Occipital lobe (tissue), 2 donors: Measurements from ENCODE around the gene DOK4. TPM values are rescaled to one million over a fixed set of nuclear protein-coding genes. Genes with fewer than 3 reads are reported as not detected.
"Not testable (repeated sequence)": the region's sequence is repeated elsewhere in the genome, so short reads cannot be mapped to it uniquely, and the experiment has no call there.

Experiments
- DNase-seq: peaks from one replicate; lab custom pipeline; 2025; lab: John Stamatoyannopoulos, UW
- total RNA-seq: library from RNA; depleted of rRNA; stranded (reverse); fragments of >200 nt; gene quantifications from one replicate; pipeline ENCODE4 v1.2.3, GENCODE V29; 2014

Gene DOK4
- total RNA-seq, 1 donor from 2014 or later: 65.0 TPM

DNA sequence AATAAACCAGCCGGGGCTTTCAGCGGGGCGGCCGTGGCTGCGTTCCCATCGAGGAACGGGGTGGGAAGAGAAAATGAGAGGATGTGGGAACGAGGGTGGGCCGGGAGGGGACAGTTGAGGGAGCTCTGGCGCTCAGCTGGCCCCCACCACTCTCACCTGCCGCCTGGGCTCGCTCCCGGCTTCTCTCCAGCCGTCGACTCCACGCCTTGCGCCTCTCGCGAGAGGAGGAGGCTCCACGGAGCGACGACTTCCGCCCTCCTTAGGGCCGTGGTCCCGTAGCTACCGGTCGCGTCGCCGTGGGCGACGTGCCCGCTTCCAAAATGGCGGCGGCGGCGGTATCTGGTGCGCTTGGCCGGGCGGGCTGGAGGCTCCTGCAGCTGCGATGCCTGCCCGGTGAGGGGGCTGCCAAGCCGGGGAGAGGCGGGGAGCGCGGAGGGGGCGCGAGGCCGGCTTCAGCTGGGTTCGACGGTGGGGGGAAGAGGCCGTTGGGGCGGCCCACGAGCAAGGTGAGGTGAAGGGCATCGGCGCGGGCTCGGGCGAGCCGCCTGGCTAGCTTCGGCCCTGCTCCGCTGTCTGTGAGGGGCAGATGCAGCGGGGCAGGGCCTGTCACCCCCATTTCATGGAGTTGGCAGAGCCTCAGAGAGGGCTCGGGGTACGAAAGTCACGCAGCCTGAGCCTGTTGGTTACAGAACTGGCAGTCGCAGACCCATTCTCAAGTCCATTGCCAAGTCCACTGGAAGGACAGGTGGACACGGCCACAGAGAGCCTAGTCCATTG, 38.9 kb downstream of the DOK4 start, which contains the start of the genes CIAPIN1 and COQ9:
Gene CIAPIN1 (minus strand): TSS at position 200 of the 777 bp plus-strand sequence. CDS start 6,457 bp downstream, outside the sequence.
Gene COQ9 (plus strand): TSS at position 294 of the 777 bp plus-strand sequence. CDS start 27 bp downstream, at position 321.
- DNase-seq: peak; percentile 86

DNA sequence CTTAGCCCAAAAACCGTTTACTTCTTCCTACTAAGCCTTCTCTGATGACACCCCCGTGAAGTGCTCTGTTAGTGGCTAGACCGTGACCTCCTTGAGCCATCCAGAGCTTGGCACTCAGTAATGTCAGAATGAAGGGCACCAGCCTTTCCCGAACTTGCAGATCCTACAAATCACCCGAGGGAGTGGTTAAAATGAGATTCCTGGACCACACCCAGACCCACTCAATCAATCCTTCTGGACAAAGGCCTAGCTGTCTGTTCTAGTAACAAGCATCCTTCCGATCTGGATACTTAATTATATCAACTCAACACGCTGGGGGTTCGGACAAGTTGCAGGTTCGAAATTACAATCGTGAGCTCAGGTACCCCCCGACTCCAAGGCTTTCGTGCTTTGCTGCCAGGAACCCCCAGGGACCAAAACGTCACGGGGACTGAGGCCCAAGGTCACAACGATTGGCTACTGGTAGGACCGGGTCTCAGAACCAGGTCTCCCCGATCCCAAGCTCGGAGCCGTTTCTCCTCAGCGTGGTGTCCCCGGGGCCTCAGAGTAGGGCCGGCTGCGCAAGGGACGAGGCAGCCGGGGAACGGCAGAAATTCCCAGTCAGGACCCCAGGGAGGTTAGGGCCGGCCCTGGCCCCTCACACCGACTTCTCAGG, 39.6 kb downstream of the DOK4 start:
- DNase-seq: no peak

DNA sequence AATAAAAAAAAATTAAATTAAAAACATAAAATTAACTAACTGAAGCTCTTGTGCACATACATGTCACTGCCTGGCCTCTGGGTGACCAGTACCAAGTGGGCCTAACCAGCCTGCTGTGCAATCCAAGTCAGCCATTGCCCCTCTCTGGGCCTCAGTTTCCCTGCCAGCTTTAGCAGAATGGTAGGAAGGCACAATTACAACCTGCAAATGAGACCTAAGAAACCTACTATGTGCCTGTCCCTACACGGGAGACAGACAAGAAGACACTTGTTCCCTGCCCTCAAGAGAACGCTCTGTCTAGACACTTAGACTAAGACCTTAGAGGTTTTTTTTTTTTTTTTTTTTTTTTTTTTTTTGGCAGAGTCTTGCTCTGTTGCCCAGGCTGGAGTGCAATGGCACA, 40.8 kb downstream of the DOK4 start:
- no peak for DNase-seq

DNA sequence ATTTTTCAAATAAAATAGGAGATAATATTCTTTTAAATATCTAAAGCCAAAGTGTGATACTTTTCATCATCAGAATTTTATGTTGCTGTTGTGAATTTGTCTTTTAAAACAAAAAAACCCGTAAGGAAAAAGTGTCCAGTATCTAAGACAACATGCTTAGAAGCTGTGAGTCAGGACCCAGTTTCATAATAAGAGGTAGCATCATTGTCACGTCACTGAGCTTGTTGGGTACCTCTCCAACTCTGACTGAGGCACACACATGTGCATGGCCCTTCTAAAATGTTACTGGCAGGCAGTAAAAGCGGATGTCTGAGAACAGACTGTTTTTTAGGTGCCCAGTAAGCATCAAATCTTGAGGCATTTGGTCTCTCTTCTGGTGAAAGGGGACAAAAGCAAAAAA, 41.6 kb downstream of the DOK4 start:
- no peak for DNase-seq

DNA sequence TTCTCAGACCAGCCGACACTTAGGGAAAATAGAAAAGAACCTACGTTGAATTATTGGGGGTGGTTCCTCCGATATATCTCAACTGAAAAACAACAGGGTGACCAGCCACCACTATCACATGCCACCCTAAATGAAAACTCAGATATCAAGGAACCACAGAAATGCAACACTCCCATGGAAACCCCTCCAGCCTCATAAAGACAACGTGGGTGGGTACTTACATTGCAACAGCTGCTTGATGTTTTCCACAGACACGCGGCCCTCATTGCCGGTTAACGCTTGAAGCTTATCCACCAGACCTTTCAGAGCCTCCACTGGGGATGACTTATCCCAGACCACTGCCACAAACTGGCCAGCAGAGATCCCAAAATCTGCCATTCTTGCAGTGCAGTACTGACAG, 45.7 kb downstream of the DOK4 start:
- DNase-seq: not testable (repeated sequence)

DNA sequence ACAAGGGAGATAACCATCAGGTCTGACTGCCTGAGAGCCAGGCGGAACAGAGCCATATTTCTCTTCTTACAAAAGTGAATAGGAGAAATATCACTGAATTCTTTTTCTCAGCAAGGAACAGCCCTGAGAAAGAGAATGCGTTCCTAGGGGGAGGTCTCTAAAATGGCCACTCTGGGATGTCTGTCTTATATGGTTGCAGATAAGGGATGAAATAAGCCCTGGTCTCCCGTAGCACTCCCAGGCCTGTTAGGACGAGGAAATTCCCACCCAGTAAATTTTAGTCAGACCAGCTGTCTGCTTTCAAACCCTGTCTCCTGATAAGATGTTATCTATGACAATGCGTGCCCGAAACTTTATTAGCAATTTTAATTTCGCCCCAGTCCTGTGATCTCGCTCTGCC, 46.3 kb downstream of the DOK4 start:
- not testable (repeated sequence) for DNase-seq

DNA sequence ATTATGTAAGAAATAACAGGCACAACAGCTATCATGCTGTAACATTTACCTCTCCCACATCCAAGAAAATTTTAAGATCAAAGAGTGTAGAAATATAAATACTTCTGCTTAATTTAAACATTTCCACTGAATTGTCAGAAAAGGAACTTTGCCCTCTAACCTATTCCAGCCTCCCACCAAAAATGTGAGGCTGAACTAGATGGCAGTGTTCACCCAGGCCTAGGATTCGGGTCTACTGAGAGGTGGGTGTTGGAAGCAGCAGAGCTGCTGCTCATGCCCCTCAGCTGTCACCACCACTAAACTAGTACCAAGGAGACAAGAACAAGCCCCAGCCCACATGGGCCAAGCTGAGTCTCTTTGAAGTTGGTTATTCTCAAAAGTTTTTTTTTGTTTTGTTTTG, 50.5 kb downstream of the DOK4 start:
- no peak for DNase-seq

DNA sequence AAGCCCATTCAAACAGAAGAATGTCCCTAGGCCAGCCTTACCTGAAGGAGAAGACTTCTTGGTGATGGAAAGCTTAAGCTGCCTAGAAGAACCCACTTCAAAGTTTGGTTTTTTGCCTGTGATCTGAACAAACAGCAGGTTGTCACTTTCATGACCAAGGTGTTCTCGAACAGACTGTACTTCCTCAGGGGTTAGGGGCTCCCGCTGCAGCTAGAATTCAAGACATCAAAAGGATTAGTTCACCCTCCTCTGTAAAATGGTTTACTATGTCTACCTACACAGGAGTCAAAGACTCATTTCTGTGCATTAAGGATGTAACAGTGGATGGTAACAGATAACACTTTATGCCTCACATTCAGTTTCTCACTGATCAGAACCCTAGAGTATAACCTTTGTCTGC, 52.3 kb downstream of the DOK4 start:
- DNase-seq: no peak

DNA sequence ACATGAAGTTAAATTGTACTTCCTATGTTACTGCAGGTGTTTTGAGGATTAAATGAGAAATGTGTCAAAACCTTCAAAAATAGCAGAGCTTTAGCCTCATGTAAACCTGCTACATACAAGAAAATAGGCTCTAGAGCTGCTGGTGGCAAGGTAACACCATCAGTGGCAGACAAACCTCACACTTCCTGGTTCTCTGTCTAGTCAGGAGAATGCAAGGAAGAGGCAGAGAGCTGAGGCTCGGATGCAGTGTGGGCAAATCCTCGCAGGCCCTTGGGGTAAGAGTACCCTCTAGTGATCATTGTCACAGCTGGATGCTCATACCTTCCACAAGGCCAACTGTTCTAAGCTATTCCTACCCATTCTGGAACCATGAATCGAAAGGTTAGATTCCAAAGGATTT, 53.3 kb downstream of the DOK4 start:
- DNase-seq: no peak

DNA sequence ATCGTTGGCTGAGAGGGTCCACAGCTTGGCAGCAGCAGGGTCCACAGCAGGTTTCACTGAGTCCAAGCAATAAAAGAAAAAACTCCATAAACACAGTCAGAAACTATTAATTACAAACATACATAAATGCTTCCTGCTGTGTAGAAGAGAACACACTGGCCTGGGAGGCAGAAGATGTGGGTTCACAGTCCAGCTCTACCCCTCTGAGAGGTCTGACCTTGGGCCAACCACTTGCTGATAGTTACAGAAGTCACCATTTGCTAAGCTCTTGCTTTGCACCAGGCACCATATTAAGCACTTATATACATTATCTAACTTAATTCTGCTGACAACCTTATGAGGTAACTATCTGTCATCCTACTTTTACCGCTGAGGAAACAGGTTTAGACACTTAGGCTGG, 53.8 kb downstream of the DOK4 start:
- DNase-seq: no peak

DNA sequence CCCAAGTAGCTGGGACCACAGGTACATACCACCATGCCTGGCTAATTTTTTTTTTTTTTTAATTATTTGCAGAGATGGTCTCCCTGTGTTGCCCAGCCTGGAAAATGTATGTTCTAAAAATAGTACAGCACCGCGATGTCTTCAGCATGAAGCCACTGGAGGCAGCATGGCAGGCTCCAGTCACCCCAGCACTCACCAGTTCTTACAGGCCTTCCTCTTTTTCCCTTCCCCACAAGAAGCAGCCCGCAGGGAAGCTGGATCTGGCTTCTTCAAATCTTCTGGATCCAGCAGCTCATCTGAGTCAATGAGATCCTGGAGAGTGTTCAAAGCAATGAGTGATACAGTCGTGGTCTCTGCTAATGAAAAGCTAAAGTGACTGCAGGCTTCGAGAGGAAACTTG, 55.3 kb downstream of the DOK4 start:
- DNase-seq: no peak

DNA sequence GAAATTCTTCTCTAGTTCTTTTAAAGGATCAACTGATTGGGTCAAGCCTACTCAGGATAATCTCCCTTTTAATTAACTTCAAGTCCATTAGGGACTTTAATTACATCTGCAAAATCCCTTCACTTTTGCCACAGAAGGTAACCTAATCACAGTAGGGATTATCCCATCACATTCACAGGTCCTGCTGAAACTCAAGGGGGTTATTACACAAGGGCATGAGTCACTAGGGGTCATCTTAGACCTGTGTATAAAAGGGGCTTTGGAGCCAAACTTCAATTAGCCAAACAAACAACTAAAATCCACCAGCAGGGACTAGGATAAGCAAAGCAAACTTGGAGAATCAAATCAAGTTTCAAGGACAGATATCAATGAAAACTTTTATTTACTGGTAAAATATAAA, 58.5 kb downstream of the DOK4 start:
- no peak for DNase-seq

DNA sequence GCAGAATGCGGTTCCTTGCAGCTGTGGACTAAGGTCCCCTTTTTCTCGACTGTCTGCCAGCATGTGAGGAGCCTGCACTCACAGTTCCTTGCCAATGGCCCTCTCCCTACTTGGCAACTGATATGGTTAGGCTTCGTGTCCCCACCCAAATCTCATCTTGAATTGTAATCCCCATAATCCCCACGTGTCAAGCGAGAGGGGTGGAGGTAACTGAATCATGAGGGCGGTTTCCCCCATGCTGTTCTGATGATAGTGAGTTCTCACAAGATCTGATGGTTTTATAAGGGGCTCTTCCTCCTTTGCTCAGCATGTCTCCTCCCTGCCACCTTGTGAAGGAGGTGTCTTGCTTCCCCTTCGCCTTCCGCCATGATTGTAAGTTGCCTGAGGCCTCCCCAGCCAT, 59.0 kb downstream of the DOK4 start:
- DNase-seq: no peak

DNA sequence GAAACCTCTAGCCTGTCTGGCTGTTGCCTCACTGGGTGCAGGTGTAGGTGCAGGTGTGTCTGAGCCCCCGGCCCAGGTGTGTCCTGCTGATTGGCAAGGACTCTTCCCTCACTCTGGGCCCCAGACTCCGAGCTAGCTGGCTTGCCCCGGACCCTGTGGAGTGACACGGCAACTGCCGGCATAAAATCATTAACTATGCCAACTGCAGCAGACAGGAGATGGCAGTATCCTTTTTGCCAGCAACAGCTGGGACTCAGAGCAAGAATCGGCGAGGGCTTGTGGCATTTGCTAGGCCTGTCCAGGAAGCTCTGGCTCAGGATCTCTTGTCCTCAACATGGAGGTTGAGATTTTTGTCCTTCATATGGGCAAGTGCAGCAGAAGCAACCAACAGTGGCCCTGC, 59.9 kb downstream of the DOK4 start:
- no peak for DNase-seq

DNA sequence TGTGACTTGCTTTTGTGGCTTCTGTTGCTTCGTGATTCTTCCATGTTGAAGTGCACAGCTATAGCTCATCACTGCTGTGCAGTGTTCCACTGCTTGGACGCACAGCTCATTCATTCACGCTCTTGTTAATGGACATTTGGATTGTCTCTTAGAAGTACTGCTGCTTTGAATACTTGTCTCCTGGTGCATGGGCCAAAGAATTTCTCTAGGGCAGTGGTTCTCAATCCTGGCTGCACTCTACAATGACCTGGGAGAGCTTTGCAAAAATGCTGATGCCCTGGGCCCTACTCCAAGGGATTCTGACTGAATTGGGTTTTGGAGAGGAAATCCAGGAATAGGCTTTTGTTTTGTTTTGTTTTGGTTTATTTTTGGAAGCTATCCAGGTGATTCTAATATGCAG, 61.7 kb downstream of the DOK4 start:
- no peak for DNase-seq

DNA sequence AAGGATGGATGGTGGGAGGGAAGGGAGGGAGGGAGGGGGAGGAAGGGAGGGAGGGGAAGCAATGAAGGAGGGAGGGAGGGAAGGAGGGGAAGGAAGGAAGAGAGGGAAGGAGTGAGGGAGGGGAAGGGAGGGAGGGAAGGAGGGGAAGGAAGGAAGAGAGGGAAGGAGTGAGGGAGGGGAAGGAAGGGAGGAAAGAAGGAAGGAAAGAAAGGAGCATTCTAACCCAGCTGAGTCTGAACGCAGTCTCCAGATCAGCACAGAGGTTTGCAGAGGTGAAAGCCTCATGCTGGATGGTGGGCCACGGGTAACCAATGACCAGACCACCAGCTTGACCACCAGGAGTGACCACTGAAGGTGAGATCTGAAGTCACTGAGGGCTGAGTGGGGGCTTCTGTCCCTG, 63.1 kb downstream of the DOK4 start:
- no peak for DNase-seq

DNA sequence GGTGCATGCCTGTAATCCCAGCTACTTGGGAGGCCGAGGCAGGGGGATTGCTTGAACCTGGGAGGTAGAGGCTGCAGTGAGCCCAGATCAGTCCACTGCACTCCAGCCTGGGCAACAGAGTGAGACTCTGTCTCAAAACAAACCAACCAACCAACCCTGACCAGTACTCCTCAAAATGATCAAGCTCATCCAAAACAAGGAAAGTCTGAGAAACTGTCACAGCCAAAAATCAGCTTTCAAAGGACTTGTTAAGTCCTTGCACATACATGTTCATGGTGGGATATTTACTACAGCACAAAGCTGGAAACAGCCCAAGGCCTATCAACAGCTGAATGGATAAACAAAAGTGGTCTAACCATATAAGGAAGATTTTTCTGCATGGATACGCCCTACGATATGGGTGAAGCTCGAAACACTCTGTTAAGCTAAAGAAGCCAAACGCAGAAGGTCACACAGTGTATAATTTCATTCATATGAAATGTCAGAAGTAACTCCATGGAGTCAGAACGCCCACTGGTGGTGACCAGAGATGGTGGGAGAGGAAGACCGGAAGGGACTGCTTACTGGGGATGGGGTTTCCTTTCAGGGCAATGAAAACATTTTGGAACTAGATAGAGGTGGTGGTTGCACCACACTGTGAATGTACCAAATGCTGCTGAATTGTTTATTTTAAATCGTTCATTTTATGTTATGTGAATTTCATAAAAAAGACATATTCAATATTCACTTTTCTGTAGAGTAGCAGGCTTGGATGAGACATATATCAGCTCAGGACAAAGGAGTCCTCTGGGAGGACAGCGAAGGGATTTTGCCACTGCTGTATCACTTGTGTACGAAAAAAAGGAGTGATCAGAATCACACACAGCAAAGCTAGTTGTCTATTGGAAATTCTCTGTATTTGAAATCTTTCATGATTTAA, 64.0 kb downstream of the DOK4 start:
- no peak for DNase-seq

Other genes starting within 250 kb of the DOK4 start
- 81.4 TPM for gene ARL2BP, start 241.2 kb downstream of the DOK4 start, total RNA-seq
- 1.2 TPM for gene PLLP, start 201.8 kb downstream of the DOK4 start, total RNA-seq
- gene CCL22, start 127.7 kb downstream of the DOK4 start, total RNA-seq: not detected
- 2.5 TPM for gene CX3CL1, start 114.0 kb downstream of the DOK4 start, total RNA-seq
- not detected for gene CCL17, start 81.7 kb downstream of the DOK4 start, total RNA-seq
- gene CIAPIN1, start 39.1 kb downstream of the DOK4 start, total RNA-seq: 51.5 TPM
- gene COQ9, start 39.0 kb downstream of the DOK4 start, total RNA-seq: 20.9 TPM
- gene POLR2C, start 23.8 kb downstream of the DOK4 start, total RNA-seq: 52.7 TPM
- gene CCDC102A, start 50.1 kb upstream of the DOK4 start, total RNA-seq: 1.7 TPM
- gene ADGRG5, start 56.1 kb upstream of the DOK4 start, total RNA-seq: not detected
- 31.4 TPM for gene ADGRG1, start 142.1 kb upstream of the DOK4 start, total RNA-seq
- gene ADGRG3, start 181.8 kb upstream of the DOK4 start, total RNA-seq: 0.16 TPM
- gene DRC7, start 208.3 kb upstream of the DOK4 start, total RNA-seq: 0.78 TPM
- gene KATNB1, start 249.3 kb upstream of the DOK4 start, total RNA-seq: 27.8 TPM